Activated CD8-positive, alpha-beta memory T cell treated with anti-CD3 and anti-CD28 coated beads for 24 hours (primary cell): Measurements from ENCODE around the gene AATK.
"Not testable (repeated sequence)": the region's sequence is repeated elsewhere in the genome, so short reads cannot be mapped to it uniquely, and the experiment has no call there.

Source experiments
- DNase-seq: peaks from one replicate; pipeline ENCODE4 v3.0.0-alpha.2; 2020

The AATK gene

DNA sequence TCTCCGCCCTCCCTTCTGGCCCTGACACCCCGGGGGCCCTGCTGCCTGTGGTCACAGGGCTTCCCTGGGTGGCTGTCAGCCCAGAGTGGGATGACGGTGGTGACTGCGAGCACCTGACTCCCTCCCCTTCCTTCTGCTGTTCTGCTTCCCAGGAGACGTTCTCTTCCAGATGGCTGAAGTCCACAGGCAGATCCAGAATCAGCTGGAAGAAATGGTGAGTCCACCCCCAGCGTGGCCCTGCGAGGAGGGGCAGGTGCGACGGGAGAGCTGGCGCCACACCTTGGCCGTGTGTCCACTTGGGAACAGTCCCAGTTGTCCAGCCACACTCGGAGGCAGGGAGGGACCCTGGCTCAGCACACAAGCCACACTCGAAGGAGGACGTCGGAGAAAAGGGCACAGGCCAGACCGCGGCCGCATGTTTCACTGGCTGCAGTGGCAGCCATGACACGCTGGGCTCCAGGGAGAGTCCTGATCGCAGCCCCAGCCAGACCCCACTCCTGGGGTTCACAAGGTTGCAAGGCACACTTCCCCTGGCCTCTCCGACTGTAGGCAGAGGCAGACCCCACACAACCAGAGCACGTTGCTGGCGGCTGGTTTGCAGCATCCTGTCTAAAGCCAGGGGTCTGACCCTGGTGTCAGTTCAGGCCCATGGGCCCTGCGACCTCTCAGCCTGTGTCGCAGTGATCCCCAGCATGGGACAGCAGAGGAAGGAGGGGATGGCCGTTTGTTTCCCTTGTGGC lies 81.2 kb downstream of the AATK start:
- no peak for DNase-seq

- no peak for DNase-seq
Observed at GRCh38 chr17:81083125-81083765, 82.8 kb downstream of the AATK start.

- no peak for DNase-seq
Observed at GRCh38 chr17:81082177-81083073, 83.6 kb downstream of the AATK start.

DNA sequence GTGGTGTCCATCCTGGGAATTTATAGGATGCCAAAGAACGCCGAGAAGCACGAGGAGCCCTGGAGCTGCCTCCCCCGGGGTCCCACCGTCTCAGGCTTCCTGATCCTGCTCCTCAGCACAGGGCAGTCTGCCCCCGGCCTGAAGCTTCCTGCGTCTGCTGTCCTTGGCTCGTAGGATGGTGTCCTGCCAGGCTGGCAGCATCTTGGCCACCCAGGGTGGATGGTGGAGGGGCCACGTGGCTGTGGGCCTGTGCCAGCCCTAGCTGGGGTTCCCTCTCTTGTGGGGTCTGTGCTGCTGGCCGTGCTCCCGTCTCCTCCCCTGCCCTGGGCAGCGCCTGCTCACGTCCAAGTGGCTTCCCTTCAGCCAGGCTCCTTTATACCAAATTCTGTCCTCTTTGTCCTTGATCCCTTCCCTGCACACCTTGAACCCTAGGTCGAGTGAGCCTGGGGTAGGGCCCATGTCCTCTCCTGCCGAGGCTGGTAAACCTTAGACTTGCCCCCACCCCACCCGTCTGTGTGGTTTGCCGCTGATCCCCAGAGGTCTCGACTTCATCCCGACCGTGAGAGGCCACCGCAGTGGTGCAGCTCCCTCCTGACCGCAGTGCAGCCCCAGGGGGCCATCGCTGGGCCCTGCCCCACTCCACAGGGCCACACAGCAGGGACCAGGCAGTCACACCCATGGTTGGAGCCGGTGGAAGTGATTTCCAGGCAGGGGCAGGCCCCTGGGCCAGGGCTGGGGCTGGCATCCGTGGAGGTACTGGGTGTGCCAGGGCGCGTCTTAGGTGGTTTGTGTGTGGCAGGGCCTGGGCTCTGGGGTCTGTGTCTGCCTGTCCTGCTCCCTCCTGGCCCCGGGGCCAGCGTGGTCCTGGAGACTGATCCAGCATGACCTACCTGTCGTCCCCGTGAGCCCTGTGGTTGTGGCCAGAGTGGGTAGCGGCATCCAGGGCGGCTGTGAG lies 84.5 kb downstream of the AATK start:
- DNase-seq, result no peak

DNA sequence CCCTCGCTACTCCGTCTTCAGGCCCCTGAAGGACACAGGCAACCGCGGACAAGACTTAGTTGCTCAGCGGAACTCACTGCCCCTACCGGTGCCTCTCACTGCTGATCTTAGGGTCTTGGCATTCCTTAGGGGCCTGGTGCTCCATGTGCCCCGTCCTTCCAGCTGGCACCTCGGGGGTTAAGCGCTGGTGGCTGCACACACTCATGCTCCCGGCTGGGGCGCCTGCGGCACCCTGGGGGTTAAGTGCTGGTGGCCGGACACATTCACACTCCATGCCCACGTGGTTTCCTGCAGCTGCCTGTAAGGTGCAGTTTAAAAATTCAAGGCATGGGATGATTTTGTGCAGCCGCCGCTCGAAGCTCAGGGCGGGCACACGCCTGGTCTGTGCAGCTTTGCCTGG lies 86.0 kb downstream of the AATK start:
- DNase-seq, result no peak

- DNase-seq, result not testable (repeated sequence)
Observed at GRCh38 chr17:81078026-81078913, 87.8 kb downstream of the AATK start.

GRCh38 chr17:81076141-81076679 lies 89.8 kb downstream of the AATK start:
- no peak for DNase-seq

DNA sequence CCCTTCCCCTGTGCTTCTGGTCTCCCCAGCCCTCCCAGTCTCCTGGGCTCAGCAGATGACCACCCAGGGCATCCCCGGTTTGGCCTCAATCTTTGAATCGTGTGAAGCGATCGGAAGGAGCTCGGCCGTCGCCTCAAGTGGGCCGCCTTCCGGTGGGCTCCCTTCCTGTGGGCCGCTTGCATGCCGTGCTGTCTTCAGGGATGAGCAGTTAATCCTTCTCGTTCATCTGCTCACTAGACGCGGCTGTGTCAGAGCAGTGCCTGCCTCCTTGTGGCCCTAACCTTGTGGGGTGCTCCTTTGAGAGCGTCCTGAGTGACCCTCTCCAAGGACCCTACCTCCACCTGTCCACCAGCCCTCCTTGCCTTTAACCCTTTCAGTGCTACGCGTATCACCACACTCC lies 90.7 kb downstream of the AATK start:
- DNase-seq, result no peak

GRCh38 chr17:81074875-81075274 lies 91.1 kb downstream of the AATK start:
- no peak for DNase-seq

GRCh38 chr17:81073967-81074839 lies 91.8 kb downstream of the AATK start:
- no peak for DNase-seq

DNA sequence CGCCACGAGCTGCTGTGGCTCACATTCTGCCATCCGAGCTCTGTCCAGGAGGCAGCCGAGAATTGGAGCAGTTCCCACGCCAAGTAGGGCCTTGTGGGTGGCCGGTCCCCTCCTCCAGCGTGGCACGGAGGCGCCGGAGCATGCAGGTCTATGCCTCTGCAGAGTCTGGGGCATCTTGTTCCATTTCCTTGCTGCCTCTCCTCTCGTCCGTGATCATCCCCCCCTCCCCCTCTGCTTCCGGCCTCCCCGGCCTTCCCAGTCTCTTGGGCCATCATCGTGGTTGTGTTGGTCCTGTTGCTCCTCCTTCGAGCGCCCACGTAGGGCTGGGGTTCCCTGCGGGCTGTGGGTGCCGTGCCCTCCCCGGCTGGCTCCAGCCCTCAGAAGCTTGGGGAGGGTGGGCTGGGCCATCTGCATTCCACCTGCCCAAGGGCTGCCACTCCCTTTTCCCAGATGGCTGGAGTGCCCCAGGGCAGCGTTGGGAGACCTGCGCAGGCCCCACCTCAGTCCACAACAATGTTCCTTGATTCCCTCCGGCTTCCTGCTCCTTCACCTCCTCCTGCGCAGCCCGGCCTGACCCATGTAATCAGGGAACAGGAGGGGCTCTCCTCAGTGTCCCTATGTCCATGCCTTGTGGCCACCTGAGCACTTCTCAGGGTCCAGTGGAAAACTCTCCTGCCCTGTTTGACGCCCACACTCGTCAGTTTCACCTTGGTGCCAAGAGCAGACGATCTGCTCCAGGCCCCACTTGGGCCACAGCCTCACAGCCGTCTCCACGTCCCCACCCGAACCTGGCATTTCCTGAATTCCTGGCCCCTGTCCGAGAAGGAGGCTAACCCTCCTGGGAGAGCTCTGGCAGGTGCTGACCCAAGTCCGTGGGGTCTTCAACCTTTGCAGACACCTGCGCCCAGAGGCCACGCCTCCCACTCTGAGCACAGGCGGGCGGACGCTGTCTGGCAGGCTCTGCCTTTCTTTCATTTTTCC lies 94.0 kb downstream of the AATK start:
- DNase-seq, result no peak

DNA sequence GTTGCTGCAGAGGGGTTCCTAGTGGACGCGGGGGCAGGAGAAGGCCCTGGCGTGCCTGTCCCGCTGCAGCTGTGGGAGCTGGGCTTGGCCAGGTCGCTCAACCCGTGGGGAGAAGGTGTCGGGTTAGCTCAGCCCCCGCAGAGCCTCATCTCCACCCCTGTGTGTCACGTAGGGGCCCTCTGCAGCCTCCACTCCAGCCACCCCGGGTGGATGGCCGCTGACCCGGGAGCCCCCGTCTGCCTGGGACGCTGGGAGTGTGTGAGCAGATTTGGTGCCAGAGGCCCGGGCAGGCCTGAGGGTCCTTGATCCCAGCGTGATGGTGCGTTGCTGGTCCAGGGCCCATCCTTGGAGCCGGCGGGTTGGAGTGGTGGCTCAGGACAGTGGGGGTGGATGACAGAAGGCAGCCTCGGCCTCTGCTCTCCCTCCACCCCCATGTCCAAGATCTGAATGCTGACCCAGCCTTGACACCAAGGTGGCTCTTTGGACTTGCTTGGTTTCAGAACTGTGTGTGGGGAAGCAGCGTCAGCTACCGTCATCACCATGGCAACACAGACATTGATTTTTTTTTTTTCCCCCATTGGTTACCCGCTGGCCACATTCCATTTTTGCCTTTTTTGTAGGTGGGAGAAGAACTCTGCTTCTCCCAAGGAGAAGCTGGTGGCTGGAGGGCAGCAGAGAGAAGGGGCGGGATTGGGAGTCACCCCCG lies 95.3 kb downstream of the AATK start:
- DNase-seq, result no peak

GRCh38 chr17:81069135-81069645 lies 96.8 kb downstream of the AATK start:
- DNase-seq, result no peak

DNA sequence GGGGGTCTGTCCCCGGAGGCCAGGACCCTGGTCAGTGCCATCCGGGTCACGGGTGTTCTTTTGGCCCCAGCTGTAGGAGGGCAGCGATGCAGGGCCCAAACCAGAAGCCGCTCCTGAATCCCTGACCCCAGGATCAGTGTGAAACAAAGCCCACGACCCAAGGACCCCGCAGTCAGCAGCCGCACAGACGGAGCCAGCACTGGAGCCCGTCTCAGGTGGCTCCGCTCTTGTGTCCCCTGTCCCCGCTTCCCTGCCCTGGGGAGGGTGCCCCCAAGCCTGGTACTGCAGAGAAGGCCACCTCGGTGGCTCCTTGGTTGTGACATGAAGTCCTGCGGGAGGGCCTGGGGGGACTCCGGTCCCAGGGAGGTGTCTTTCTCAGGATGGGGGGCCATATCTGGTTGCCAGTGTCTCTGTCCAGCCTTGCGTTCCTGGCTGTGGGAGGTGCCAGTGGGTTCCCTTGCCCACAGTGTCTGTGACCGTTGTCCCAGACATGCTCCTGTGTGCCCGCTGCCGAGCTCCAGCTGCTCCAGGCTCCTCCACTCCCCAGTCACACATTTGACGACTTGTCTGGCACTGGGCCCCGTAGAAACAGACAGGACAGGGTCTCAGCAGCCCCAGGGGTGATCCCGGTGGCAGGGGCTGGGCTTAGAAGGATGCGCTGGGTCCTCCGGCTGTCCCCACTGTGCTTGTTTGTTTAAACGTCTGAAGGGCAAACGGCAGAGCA lies 97.4 kb downstream of the AATK start:
- no peak for DNase-seq

DNA sequence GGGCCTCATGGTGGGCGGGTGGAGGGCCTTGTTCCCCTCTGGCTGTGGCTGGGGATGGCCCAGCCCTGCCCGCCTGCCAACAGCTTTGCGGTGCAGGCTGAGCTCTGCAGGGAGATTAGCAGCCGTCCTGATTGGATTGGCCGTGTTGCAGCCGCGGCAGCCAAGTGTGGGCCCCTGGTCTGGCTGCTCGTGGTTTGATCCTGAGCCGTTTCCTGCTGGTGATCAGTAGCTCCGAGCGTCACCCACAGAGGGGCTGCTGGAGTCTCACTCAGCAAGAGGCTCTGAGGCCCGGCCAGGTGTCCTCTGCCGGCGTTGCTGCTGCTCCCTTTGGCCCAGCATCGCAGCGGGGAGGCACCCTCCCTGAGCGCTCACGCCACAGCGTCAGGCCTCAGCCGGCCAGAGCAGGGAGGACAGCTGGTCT lies 98.6 kb downstream of the AATK start:
- no peak for DNase-seq
